Endothelial cell of umbilical vein (primary cell): ENCODE data around the gene SGSM1. TPM values are rescaled to one million over a fixed set of nuclear protein-coding genes. Genes with fewer than 3 reads are reported as not detected.

Source experiments
- BruUV-seq: library from RNA; stranded (reverse); fragments of 400-500 nt; replicated peaks from 2 replicates; lab custom pipeline; 2021; lab: Mats Ljungman, UMichigan
- CTCF ChIA-PET: fragments of 300-600, 350-600 bp; sonication (Branson Sonifier 250); formaldehyde crosslinking; loops from one replicate; lab custom pipeline; 2021; ENCODE audit warnings: antibody characterized with exemption, inconsistent platforms; lab: Charles Lee
- POLR2A ChIA-PET: fragments of 300-600, 350-600 bp; sonication (Branson Sonifier 250); formaldehyde crosslinking; loops from one replicate; lab custom pipeline; 2021; ENCODE audit warnings: antibody characterized with exemption, inconsistent platforms; lab: Charles Lee
- DNase-seq: peaks from one replicate; pipeline ENCODE4 v3.0.0-alpha.2; 2011; ENCODE audit warnings: low read depth, low spot score
- FAIRE-seq: peaks from 2 replicates; lab custom pipeline; 2011; peaks lifted over from hg19 to GRCh38; lab: Jason Lieb, UNC
- H2AFZ ChIP-seq: 2 replicates; pipeline ENCODE4 v1.6.0; 2012; ENCODE audit warnings: low read depth, low read length, control low read depth, inconsistent platforms
- H3K27ac ChIP-seq: 2 replicates; pipeline ENCODE4 v1.5.1; 2011; ENCODE audit warnings: low read depth, mild to moderate bottlenecking, control low read depth, low read length, moderate library complexity; ENCODE audit not compliant: insufficient read depth
- H3K27me3 ChIP-seq, 2 experiments: 2 replicates each; pipeline versions ENCODE4 v1.6.0 to v1.6.1; 2011; ENCODE audit warnings: low read length in 2 of 2, mixed read lengths in 1 of 2; ENCODE audit not compliant: control insufficient read depth in 2 of 2, insufficient read depth in 2 of 2
- H3K36me3 ChIP-seq, 2 experiments: 2 replicates in 1 of 2; 3 replicates in 1 of 2; pipeline ENCODE4 v1.5.1; 2011; ENCODE audit warnings: low read length in 2 of 2, mild to moderate bottlenecking in 1 of 2, moderate library complexity in 1 of 2; ENCODE audit not compliant: control insufficient read depth in 2 of 2, insufficient read depth in 2 of 2; ENCODE audit errors: extremely low read depth in 1 of 2
- H3K4me1 ChIP-seq: 3 replicates; pipeline ENCODE4 v1.5.1; 2011; ENCODE audit warnings: mild to moderate bottlenecking, low read length; ENCODE audit not compliant: control insufficient read depth, insufficient read depth; ENCODE audit errors: extremely low read depth
- H3K4me2 ChIP-seq: 2 replicates; pipeline ENCODE4 v1.6.1; 2011; ENCODE audit warnings: low read length, control low read depth, mixed read lengths; ENCODE audit not compliant: insufficient read depth
- H3K4me3 ChIP-seq, 3 experiments: fragments of 200-600 bp in 1 of 3; sonication (generic), shearing (Covaris generic) in 1 of 3; replicated peaks in 1 of 3; 2 replicates each; pipeline ENCODE4 v1.5.1; 2011 to 2016; ENCODE audit warnings: control low read depth in 3 of 3, low read length in 3 of 3, mild to moderate bottlenecking in 2 of 3, inconsistent platforms in 1 of 3, low read depth in 1 of 3, moderate library complexity in 1 of 3; ENCODE audit not compliant: insufficient read depth in 1 of 3
- H3K79me2 ChIP-seq: 2 replicates; pipeline ENCODE4 v1.6.0; 2012; ENCODE audit warnings: low read length, inconsistent platforms; ENCODE audit not compliant: control insufficient read depth, insufficient read depth
- H3K9ac ChIP-seq: replicated peaks from 2 replicates; pipeline ENCODE3; 2011; ENCODE audit warnings: low read length, control low read depth; ENCODE audit not compliant: insufficient read depth; ENCODE audit errors: extremely low read depth
- H3K9me1 ChIP-seq: replicated peaks from 3 replicates; pipeline ENCODE4 v1.6.0; 2011; ENCODE audit warnings: mild to moderate bottlenecking, low read length; ENCODE audit not compliant: control insufficient read depth, insufficient read depth; ENCODE audit errors: extremely low read depth
- H3K9me3 ChIP-seq: replicated peaks from 2 replicates; pipeline ENCODE4 v1.5.1; 2012; ENCODE audit warnings: low read length, inconsistent platforms; ENCODE audit not compliant: control insufficient read depth, insufficient read depth
- H4K20me1 ChIP-seq: replicated peaks from 2 replicates; pipeline ENCODE3; 2011; ENCODE audit warnings: mild to moderate bottlenecking, low read length; ENCODE audit not compliant: control insufficient read depth, insufficient read depth; ENCODE audit errors: extremely low read depth
- FOS ChIP-seq: IDR thresholded peaks from 2 replicates; pipeline ENCODE4 v1.6.1; 2011; ENCODE audit warnings: mild to moderate bottlenecking, low read length, moderate library complexity, borderline replicate concordance; ENCODE audit not compliant: insufficient read depth
- GATA2 ChIP-seq: IDR thresholded peaks from 2 replicates; pipeline ENCODE4 v1.7.0; 2011; ENCODE audit warnings: low read depth, mild to moderate bottlenecking, moderate library complexity, mixed read lengths, low read length; ENCODE audit not compliant: insufficient read length, insufficient read depth
- MYC ChIP-seq: IDR thresholded peaks from one replicate; pipeline ENCODE4 v1.6.1; 2011; ENCODE audit warnings: mild to moderate bottlenecking, low read depth, low read length
- dilution Hi-C: fragments of 300-500 bp; cut with MboI; formaldehyde crosslinking; loops from one replicate; pipeline ENCODE4 v1.15.0; 2019; ENCODE audit warnings: low sequenced_read_pairs; ENCODE audit not compliant: extremely low pct_ligation_motif_present
- intact Hi-C: fragments of 100-400 bp; cut with micrococcal nuclease; formaldehyde crosslinking; loops from one replicate; pipeline ENCODE4 v1.10.0; 2022
- polyA plus RNA-seq, 4 experiments: library from polyadenylated mRNA; depleted of rRNA in 3 of 4; stranded (reverse) in 3 of 4; unstranded in 1 of 4; fragments of >200 nt; gene quantifications; 2 replicates each; pipeline versions ENCODE4 v1.2.1 to v1.2.3, GENCODE V29; 2011 to 2012; ENCODE audit warnings: missing spikeins in 1 of 4
- total RNA-seq: library from RNA; stranded (reverse); gene quantifications from 2 replicates; pipeline ENCODE4 v1.2.3, GENCODE V29; 2021
- TF ChIP-seq, protein P1 (sequence below), 2 donors: IDR thresholded peaks; 1 replicate in 1 of 2; 2 replicates in 1 of 2; pipeline ENCODE4 v1.5.1; 2011; ENCODE audit warnings: low read length in 2 of 2, mild to moderate bottlenecking in 2 of 2, moderate library complexity in 2 of 2, control low read depth in 1 of 2, inconsistent platforms in 1 of 2, low read depth in 1 of 2; ENCODE audit not compliant: insufficient read depth in 1 of 2; ENCODE audit errors: extremely low read depth in 1 of 2
- TF ChIP-seq, protein P2 (sequence below): IDR thresholded peaks from 2 replicates; pipeline ENCODE4 v1.6.1; 2011; ENCODE audit not compliant: insufficient read depth, insufficient read length

The SGSM1 gene
- total and polyA plus RNA-seq, 2 donors (not counting 3 experiments of a cell fraction or from before 2014, with no cell fraction given) = 0.10 to 1.1 TPM

DNA sequence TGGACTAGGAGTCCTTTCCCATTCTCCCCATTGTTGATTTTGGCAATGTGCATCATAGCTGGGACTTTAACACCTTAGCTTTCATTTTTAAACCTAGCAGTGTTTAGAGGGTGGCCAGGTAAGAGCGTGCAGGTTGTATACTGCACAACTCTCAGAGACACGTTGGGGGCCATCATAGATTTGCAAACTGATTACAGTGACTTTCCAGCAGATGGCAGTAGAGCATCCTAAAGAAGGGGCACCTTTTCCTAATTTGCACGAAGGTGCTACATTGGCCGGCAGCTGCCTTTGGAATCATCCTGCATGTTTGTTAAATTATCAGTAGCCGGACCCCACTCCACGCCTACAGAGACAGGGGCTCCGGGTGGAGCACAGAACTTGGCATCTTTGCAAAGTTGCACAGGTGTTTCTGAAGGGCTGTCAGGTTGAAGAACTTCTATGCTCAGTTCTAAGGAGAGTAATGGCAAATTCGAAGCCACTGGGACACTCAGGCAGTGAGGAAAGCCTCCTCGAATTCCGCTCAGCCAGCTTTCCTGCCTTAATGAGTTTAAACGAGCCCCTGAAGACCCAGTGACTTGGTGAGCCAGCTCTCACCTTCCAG lies 132.8 kb downstream of the SGSM1 start:
- H3K79me2 ChIP-seq = no peaks in the 10 kb centered on the region
- POLR2A ChIA-PET = no interaction called here
- no peaks in the 10 kb centered on the region for H3K9me3 ChIP-seq
- DNase-seq (peak; percentile 43), FAIRE-seq (peak; percentile 80)
- H3K36me3 ChIP-seq = no peaks in the 10 kb centered on the region
- H4K20me1 ChIP-seq = no peaks in the 10 kb centered on the region
- no peaks in the 10 kb centered on the region for H3K9me1 ChIP-seq
- no TSS peak for BruUV-seq
- peaks cover 14% of the 10 kb centered on the region in 2 experiments for H3K27me3 ChIP-seq
- no peak overlapping the region for H2AFZ ChIP-seq
- H3K4me1 ChIP-seq = no peaks in the 10 kb centered on the region
- CTCF ChIA-PET = interaction anchor here (0.7 to 19.2 kb wide), 18 partner anchors 9 to 395 kb away, joined by 3 to 378 read pairs (median 4); no protein-coding TSS in a partner anchor
- no peak overlapping the region for H3K4me2 ChIP-seq
- TF ChIP-seq GATA2 = no peak
- TF ChIP-seq, protein P1, sequence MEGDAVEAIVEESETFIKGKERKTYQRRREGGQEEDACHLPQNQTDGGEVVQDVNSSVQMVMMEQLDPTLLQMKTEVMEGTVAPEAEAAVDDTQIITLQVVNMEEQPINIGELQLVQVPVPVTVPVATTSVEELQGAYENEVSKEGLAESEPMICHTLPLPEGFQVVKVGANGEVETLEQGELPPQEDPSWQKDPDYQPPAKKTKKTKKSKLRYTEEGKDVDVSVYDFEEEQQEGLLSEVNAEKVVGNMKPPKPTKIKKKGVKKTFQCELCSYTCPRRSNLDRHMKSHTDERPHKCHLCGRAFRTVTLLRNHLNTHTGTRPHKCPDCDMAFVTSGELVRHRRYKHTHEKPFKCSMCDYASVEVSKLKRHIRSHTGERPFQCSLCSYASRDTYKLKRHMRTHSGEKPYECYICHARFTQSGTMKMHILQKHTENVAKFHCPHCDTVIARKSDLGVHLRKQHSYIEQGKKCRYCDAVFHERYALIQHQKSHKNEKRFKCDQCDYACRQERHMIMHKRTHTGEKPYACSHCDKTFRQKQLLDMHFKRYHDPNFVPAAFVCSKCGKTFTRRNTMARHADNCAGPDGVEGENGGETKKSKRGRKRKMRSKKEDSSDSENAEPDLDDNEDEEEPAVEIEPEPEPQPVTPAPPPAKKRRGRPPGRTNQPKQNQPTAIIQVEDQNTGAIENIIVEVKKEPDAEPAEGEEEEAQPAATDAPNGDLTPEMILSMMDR (IDR thresholded peaks at IDR 0.05; ENCODE audit: extremely low read depth in 1 of 2, insufficient read depth in 1 of 2, low read depth in 1 of 2, low read length in 2 of 2) = peak; percentile 61 to 67
- no peak overlapping the region for H3K4me3 ChIP-seq
- intact Hi-C loops = loop anchor here (1.0 to 10.0 kb wide), 4 partner anchors 13 to 396 kb away; partner anchors contain the start of gene KIAA1671
- H3K27ac ChIP-seq = no peak overlapping the region
- dilution Hi-C loops = no loop called here
- no peak overlapping the region for H3K9ac ChIP-seq

DNA sequence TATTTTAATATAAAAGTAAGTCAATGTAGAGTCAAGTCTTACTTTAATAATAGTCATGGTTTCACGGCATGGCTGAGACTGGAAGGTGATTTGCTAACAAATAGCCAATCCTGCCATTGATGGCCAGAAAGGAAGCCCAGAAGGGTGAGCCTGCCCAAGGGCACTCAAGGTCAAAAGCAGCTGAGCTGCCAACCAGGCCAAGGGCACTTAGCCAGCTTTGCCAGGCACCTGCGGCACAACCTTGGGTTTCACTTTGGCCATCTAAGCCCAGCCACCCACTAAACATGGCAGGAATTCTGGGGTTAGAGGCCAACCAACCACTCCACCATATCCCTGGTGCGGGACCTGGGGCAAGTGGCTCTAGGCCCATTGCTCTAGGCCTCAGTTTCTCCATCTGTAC lies 136.3 kb downstream of the SGSM1 start:
- no peak for FAIRE-seq
- peaks cover 5% of the 10 kb centered on the region in 2 experiments for H3K27me3 ChIP-seq
- CTCF ChIA-PET = interaction anchor here (19.2 kb wide), 1 partner anchor 110 kb away, joined by 378 read pairs; no protein-coding TSS in a partner anchor

More for the DNA sequence above, 136.3 kb downstream of the SGSM1 start:
- intact Hi-C loops = no loop called here
- no peak for DNase-seq
- no peak overlapping the region for H3K4me2 ChIP-seq
- no peaks in the 10 kb centered on the region for H3K36me3 ChIP-seq
- BruUV-seq = no TSS peak
- no peak overlapping the region for H2AFZ ChIP-seq
- TF ChIP-seq MYC = no peak
- TF ChIP-seq FOS = no peak
- TF ChIP-seq, protein P2, sequence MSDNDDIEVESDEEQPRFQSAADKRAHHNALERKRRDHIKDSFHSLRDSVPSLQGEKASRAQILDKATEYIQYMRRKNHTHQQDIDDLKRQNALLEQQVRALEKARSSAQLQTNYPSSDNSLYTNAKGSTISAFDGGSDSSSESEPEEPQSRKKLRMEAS = no peak
- H3K4me1 ChIP-seq = no peaks in the 10 kb centered on the region
- H3K9ac ChIP-seq = no peak overlapping the region
- no peaks in the 10 kb centered on the region for H4K20me1 ChIP-seq
- H3K27ac ChIP-seq = no peak overlapping the region
- no peaks in the 10 kb centered on the region for H3K79me2 ChIP-seq
- POLR2A ChIA-PET = no interaction called here
- no peak overlapping the region for H3K4me3 ChIP-seq
- no peaks in the 10 kb centered on the region for H3K9me3 ChIP-seq
- dilution Hi-C loops = no loop called here
- H3K9me1 ChIP-seq = no peaks in the 10 kb centered on the region
